NB4 (cell line): ENCODE results near the gene NIPAL3.
"Not testable (repeated sequence)": the region's sequence is repeated elsewhere in the genome, so short reads cannot be mapped to it uniquely, and the experiment has no call there.

Experiments used
- DNase-seq: peaks from one replicate; pipeline ENCODE4 v3.0.0; 2010; ENCODE audit warnings: low read depth
- H3K4me3 ChIP-seq: one replicate; pipeline ENCODE4 v1.5.1; 2011; ENCODE audit warnings: mild to moderate bottlenecking, low read depth, low read length, moderate library complexity
- MAX ChIP-seq: IDR thresholded peaks from 2 replicates; pipeline ENCODE4 v1.6.1; 2011; ENCODE audit warnings: low read depth, low read length
- MYC ChIP-seq: IDR thresholded peaks from 2 replicates; pipeline ENCODE4 v1.6.1; 2011; ENCODE audit warnings: low read depth, low read length
- POLR2A ChIP-seq: IDR thresholded peaks from 2 replicates; pipeline ENCODE4 v1.6.1; 2011; ENCODE audit warnings: mild to moderate bottlenecking; ENCODE audit not compliant: insufficient read length; ENCODE audit errors: extremely low read depth
- TF ChIP-seq, protein P1 (sequence below): IDR thresholded peaks from one replicate; pipeline ENCODE4 v1.5.1; 2012; ENCODE audit warnings: low read depth, low read length

NIPAL3 gene

DNA sequence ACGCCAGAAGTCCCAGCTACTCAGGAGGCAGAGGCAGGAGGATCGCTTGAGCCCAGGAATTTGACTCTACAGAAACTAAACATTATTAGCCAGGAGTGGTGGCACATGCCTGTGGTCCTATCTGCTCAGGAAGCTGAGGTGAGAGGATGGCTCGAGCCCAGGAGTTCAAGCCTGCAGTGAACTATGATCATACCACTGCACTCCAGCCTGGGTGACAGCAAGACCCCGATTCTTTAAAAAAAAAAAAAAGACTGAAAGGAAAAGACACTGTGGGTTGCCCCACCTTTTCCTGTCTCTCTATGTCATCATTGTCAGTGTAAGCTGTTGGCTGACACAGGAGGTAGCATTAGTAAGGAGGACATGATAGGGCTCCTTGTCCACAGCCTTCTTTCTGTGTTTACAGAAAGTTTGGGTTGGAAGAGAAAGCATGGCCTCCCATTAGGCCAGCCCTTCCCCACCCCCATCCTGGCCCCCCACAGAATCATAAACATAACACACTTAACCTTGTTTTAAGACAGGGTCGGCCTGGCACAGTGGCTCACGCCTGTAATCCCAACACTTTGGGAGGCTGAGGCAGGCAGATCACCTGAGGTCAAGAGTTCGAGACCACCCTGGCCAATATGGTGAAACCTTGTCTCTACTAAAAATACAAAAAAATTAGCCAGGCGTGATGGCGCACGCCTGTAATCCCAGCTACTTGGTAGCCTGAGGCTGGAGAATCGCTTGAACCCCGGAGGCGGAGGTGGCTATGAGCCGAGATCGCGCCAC lies 66.4 kb downstream of the NIPAL3 start:
- no peak overlapping the region for H3K4me3 ChIP-seq
- TF ChIP-seq MAX (no peak), POLR2A (no peak), MYC (no peak)
- peak; percentile 51 for DNase-seq

DNA sequence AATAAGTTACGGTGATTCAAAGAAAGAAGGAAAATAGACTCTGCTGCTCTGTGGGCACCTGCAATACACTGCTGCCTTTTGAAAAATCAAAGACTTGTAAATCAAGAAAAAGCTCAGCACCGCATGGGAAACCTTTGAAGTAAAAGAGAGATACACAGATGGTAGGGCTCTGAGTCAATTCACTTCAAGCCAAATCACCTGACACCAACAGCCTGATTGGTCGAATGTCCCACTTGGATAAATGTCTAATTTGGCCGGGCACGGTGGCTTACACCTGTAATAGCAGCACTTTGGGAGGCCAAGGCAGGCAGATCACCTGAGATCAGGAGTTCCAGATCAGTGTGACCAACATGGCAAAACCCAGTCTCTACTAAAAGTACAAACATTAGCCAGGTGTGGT lies 67.8 kb downstream of the NIPAL3 start:
- DNase-seq = no peak
- H3K4me3 ChIP-seq = no peak overlapping the region

DNA sequence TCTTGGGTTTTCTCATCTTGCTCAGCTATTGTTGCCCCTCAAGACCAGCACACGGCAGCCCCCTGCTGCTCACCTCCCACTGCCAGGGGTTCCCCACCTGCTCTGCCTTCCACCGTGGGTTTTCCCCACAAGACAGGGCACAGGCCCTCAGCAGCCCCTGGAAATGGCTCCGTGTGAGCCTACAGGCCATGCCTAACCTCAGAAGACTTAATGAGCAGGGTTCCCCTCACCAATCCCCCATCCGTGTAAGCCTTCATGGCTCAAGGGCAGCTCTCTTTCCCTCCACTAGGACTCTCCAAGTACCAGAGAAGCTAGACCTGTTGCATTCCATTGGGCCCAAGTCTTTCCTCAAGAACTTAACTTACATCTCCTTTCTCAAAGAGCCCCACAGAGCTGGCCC lies 68.6 kb downstream of the NIPAL3 start:
- no peak for DNase-seq
- TF ChIP-seq MYC (no peak), POLR2A (no peak), MAX (no peak)
- TF ChIP-seq, protein P1, sequence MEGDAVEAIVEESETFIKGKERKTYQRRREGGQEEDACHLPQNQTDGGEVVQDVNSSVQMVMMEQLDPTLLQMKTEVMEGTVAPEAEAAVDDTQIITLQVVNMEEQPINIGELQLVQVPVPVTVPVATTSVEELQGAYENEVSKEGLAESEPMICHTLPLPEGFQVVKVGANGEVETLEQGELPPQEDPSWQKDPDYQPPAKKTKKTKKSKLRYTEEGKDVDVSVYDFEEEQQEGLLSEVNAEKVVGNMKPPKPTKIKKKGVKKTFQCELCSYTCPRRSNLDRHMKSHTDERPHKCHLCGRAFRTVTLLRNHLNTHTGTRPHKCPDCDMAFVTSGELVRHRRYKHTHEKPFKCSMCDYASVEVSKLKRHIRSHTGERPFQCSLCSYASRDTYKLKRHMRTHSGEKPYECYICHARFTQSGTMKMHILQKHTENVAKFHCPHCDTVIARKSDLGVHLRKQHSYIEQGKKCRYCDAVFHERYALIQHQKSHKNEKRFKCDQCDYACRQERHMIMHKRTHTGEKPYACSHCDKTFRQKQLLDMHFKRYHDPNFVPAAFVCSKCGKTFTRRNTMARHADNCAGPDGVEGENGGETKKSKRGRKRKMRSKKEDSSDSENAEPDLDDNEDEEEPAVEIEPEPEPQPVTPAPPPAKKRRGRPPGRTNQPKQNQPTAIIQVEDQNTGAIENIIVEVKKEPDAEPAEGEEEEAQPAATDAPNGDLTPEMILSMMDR = no peak
- H3K4me3 ChIP-seq = no peak overlapping the region

More for the DNA sequence above, 67.8 kb downstream of the NIPAL3 start:
- TF ChIP-seq MAX (no peak), POLR2A (no peak), MYC (no peak)
- TF ChIP-seq, protein P1 = no peak

DNA sequence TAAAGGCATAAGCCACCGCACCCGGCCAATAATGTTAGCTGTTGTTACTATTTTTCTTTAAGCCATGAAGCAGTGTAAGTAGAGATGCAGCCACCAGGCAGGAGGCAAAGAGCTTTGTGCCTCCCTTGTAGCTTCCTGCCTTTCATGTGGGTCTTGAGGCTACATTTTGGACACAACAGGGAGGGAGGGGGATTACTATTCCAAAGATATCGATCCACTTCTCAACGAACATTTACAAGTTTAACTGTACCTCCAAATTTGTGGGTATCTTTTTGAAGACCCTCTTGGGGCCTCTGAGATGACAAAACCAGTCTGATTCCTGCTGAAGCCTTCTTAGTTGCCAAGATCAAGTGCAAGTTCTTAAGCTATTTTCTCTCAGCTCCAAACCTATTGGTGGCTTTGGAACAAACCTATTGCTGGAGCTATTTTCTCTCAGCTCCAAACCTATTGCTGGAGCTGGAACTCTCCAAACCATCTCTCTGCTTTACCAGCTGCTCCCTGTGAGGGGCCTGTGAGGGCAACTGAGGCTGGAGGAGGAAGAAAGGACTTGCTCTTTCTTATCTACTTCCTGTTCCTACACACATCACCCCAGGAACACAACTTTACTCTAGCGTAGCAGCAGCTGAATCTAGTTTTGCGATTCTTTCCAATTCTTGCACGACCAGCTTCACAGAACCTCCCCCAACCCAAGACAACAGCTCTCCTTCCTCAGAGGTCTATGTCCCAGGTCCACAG lies 70.9 kb downstream of the NIPAL3 start:
- H3K4me3 ChIP-seq = no peak overlapping the region
- no peak for TF ChIP-seq MYC
- no peak for TF ChIP-seq MAX
- TF ChIP-seq POLR2A = no peak
- TF ChIP-seq, protein P1 = no peak

DNA sequence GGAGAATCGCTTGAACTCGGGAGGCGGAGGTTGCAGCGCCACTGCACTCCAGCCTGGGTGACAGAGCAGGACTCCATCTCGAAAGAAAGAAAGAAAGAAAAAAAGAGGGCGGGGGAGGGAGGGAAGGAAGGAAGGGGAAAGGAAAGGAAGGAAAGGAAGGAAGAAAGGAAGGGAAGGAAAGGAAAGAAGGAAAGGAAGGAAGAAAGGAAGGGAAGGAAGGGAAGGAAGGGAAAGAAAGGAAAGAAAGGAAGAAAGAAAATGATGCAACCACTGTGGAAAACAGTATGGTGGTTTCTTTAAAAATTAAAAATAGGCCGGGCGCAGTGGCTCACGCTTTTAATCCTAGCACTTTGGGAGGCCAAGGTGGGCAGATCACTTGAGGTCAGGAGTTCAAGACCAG lies 71.9 kb downstream of the NIPAL3 start:
- DNase-seq = no peak
- TF ChIP-seq, protein P1 = no peak
- TF ChIP-seq MYC (no peak), MAX (no peak)
- H3K4me3 ChIP-seq = no peak overlapping the region

More for the DNA sequence above, 70.9 kb downstream of the NIPAL3 start:
- no peak for DNase-seq

DNA sequence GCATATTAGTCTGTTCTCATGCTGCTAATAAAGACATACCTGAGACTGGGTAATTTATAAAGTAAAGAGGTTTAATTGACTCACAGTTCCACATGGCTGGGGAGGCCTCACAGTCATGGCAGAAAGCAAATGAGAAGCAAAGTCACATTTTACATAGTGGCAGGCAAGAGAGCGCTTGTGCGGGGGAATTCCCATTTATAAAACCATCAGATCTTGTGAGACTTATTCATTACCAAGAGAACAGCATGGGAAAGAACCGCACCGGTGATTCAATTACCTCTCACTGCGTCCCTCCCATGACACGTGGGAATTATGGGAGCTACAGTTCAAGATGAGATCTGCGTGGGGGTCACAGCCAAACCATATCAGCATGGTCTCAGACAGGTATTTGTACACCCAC lies 72.6 kb downstream of the NIPAL3 start:
- DNase-seq, H3K4me3 ChIP-seq: not testable (repeated sequence)

- no peak overlapping the region for H3K4me3 ChIP-seq
- TF ChIP-seq POLR2A (no peak), MAX (no peak), MYC (no peak)
- TF ChIP-seq, protein P1 = no peak
- DNase-seq = no peak
These were observed 74.1 kb downstream of the NIPAL3 start for GRCh38 chr1:24489674-24490073.
